PFSK-1 (cell line): ENCODE data around the gene FAM228B.

Experiments used
- FOXP2 ChIP-seq: optimal IDR thresholded peaks from 2 replicates; pipeline ENCODE3; 2011; ENCODE audit warnings: borderline replicate concordance, control low read depth, inconsistent platforms; ENCODE audit not compliant: insufficient read depth; ENCODE audit errors: extremely low read length, extremely low read depth
- POLR2AphosphoS5 ChIP-seq: IDR thresholded peaks from 2 replicates; pipeline ENCODE4 v1.6.1; 2012; ENCODE audit warnings: low read depth, mild to moderate bottlenecking, control low read depth, low read length, moderate library complexity
- SIN3A ChIP-seq: IDR thresholded peaks from 2 replicates; pipeline ENCODE4 v1.6.1; 2012; ENCODE audit warnings: mild to moderate bottlenecking, low read length, moderate library complexity, borderline replicate concordance; ENCODE audit not compliant: insufficient read depth
- TAF1 ChIP-seq: IDR thresholded peaks from 2 replicates; pipeline ENCODE4 v1.6.1; 2012; ENCODE audit warnings: low read length, control low read depth, borderline replicate concordance; ENCODE audit not compliant: insufficient read depth
- TF ChIP-seq, protein P1 (sequence below), 2 experiments: IDR thresholded peaks; 2 replicates each; pipeline versions ENCODE4 v1.6.1 to v1.8.0; 2011 to 2012; ENCODE audit warnings: low read depth in 2 of 2, low read length in 2 of 2, control low read depth in 1 of 2, inconsistent platforms in 1 of 2, mild to moderate bottlenecking in 1 of 2, moderate library complexity in 1 of 2; ENCODE audit not compliant: insufficient read depth in 1 of 2

DNA sequence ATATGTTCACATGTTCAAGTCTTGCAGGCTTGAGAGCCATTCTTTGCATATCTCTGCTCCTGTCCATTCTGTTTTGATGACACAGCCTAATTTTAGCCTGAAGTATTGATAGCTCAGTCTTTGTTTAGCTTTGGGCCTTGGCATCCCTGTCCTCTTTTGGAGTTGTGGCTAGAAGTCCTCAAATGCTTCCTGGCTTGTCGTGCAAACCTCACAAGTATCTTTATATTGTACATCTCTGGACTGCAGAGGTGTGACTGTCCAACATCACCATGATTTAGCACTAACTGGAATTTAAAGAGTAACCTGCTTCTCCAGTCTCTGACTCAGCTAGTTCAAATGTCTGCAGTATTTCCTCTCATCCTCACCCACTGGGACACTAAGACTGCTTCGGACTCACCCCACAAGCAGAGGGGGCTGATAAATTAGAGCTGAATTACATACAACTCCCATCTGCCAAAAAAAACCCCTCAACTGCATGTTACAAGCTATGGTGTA lies 11.8 kb upstream of the FAM228B start:
- TF ChIP-seq POLR2AphosphoS5 (no peak), TAF1 (no peak), SIN3A (no peak), FOXP2 (no peak)
- TF ChIP-seq, protein P1, sequence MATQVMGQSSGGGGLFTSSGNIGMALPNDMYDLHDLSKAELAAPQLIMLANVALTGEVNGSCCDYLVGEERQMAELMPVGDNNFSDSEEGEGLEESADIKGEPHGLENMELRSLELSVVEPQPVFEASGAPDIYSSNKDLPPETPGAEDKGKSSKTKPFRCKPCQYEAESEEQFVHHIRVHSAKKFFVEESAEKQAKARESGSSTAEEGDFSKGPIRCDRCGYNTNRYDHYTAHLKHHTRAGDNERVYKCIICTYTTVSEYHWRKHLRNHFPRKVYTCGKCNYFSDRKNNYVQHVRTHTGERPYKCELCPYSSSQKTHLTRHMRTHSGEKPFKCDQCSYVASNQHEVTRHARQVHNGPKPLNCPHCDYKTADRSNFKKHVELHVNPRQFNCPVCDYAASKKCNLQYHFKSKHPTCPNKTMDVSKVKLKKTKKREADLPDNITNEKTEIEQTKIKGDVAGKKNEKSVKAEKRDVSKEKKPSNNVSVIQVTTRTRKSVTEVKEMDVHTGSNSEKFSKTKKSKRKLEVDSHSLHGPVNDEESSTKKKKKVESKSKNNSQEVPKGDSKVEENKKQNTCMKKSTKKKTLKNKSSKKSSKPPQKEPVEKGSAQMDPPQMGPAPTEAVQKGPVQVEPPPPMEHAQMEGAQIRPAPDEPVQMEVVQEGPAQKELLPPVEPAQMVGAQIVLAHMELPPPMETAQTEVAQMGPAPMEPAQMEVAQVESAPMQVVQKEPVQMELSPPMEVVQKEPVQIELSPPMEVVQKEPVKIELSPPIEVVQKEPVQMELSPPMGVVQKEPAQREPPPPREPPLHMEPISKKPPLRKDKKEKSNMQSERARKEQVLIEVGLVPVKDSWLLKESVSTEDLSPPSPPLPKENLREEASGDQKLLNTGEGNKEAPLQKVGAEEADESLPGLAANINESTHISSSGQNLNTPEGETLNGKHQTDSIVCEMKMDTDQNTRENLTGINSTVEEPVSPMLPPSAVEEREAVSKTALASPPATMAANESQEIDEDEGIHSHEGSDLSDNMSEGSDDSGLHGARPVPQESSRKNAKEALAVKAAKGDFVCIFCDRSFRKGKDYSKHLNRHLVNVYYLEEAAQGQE (IDR thresholded peaks at IDR 0.05; ENCODE audit: insufficient read depth in 1 of 2, low read depth in 2 of 2, low read length in 2 of 2) = no peak
